GM12878 (cell line): Measurements from ENCODE around the gene ARIH2. TPM values are rescaled to one million over a fixed set of nuclear protein-coding genes. Genes with fewer than 3 reads are reported as not detected.

Experiments
- ATAC-seq: fragments of 200-7000 bp; cut with Tn5 transposase; 3 replicates; pipeline ENCODE4 v1.9.1; 2020; ENCODE audit warnings: mild to moderate bottlenecking, moderate library complexity
- BruUV-seq: library from RNA; stranded (reverse); fragments of 400-500 nt; replicated peaks from 2 replicates; lab custom pipeline; 2021; lab: Mats Ljungman, UMichigan
- CTCF ChIA-PET: fragments of 300-600 bp; sonication (Branson Sonifier 250); formaldehyde crosslinking; extraction: SDS; loops from one replicate; lab custom pipeline; 2021; ENCODE audit warnings: inconsistent platforms; lab: Yijun Ruan, JAX
- POLR2A ChIA-PET: fragments of 350-600 bp; formaldehyde crosslinking; extraction: SDS; loops from one replicate; lab custom pipeline; 2021; ENCODE audit warnings: inconsistent platforms; lab: Charles Lee
- RAD21 ChIA-PET: fragments of 300-600 bp; sonication (Branson Sonifier 250); formaldehyde crosslinking; loops from one replicate; lab custom pipeline; 2023; ENCODE audit warnings: antibody characterized with exemption; ENCODE audit not compliant: unreplicated experiment; lab: Charles Lee
- SMC1A ChIA-PET: fragments of 300-600 bp; sonication (Branson Sonifier 250); formaldehyde crosslinking; loops from one replicate; lab custom pipeline; 2023; ENCODE audit not compliant: unreplicated experiment, uncharacterized antibody; lab: Charles Lee
- DNase-seq: peaks from one replicate; pipeline ENCODE4 v3.0.0-alpha.2; 2011; ENCODE audit warnings: low read depth, low spot score
- FAIRE-seq: peaks from 3 replicates; lab custom pipeline; 2011; peaks lifted over from hg19 to GRCh38; lab: Jason Lieb, UNC
- H2AFZ ChIP-seq: 2 replicates; pipeline ENCODE4 v1.6.0; 2011; ENCODE audit warnings: low read depth, low read length, control low read depth; ENCODE audit not compliant: control insufficient read depth
- H3K27ac ChIP-seq: 2 replicates; pipeline ENCODE4 v1.5.1; 2011; ENCODE audit warnings: control low read depth; ENCODE audit not compliant: control insufficient read depth, insufficient read depth
- H3K27me3 ChIP-seq, 2 experiments: replicated peaks in 1 of 2; 2 replicates each; pipeline versions ENCODE4 v1.6.0 to v1.6.1; 2011; ENCODE audit warnings: low read length in 1 of 2; ENCODE audit not compliant: control insufficient read depth in 2 of 2, insufficient read depth in 2 of 2
- H3K36me3 ChIP-seq, 2 experiments: 2 replicates each; pipeline ENCODE4 v1.5.1; 2011; ENCODE audit warnings: low read length in 1 of 2; ENCODE audit not compliant: control insufficient read depth in 2 of 2, insufficient read depth in 2 of 2
- H3K4me1 ChIP-seq: 2 replicates; pipeline ENCODE4 v1.6.1; 2011; ENCODE audit warnings: mild to moderate bottlenecking, low read length, moderate library complexity, mixed read lengths; ENCODE audit not compliant: control insufficient read depth, insufficient read depth
- H3K4me2 ChIP-seq: 2 replicates; pipeline ENCODE4 v1.6.0; 2011; ENCODE audit warnings: control low read depth; ENCODE audit not compliant: control insufficient read depth, insufficient read depth
- H3K4me3 ChIP-seq: fragments of 200-600 bp; sonication (generic); 2 replicates; pipeline ENCODE4 v1.5.1; 2016
- H3K79me2 ChIP-seq: 2 replicates; pipeline ENCODE4 v1.6.0; 2011; ENCODE audit warnings: low read length; ENCODE audit not compliant: control insufficient read depth, insufficient read depth
- H3K9ac ChIP-seq: 2 replicates; pipeline ENCODE4 v1.8.0; 2011; ENCODE audit warnings: low read length, control low read depth, mixed read lengths; ENCODE audit not compliant: control insufficient read depth, insufficient read depth
- H3K9me3 ChIP-seq: replicated peaks from 3 replicates; pipeline ENCODE4 v1.5.1; 2011; ENCODE audit warnings: mild to moderate bottlenecking, low read length; ENCODE audit not compliant: control insufficient read depth, insufficient read depth
- H4K20me1 ChIP-seq: 2 replicates; pipeline ENCODE4 v1.6.0; 2011; ENCODE audit not compliant: control insufficient read depth, insufficient read depth
- ASH2L ChIP-seq: fragments of 300-600, 200-600 bp; sonication (generic); IDR thresholded peaks from 2 replicates; pipeline ENCODE4 v1.6.1; 2017; ENCODE audit warnings: low read depth, mild to moderate bottlenecking, borderline replicate concordance
- MLLT1 ChIP-seq: fragments of 450-650 bp; IDR thresholded peaks from 2 replicates; pipeline ENCODE4 v1.6.1; 2016; ENCODE audit warnings: mild to moderate bottlenecking
- MTA2 ChIP-seq: fragments of 450-650 bp; IDR thresholded peaks from 2 replicates; pipeline ENCODE4 v1.6.1; 2016; ENCODE audit warnings: low read depth, mild to moderate bottlenecking, moderate library complexity
- NR2C2 ChIP-seq: IDR thresholded peaks from 2 replicates; pipeline ENCODE4 v1.6.1; 2011; ENCODE audit warnings: borderline replicate concordance, low read depth; ENCODE audit not compliant: control insufficient read depth, insufficient read length
- NR2F1 ChIP-seq: fragments of 450-650 bp; conservative IDR thresholded peaks from 2 replicates; pipeline ENCODE4 v1.6.1; 2017; ENCODE audit warnings: mild to moderate bottlenecking
- NRF1 ChIP-seq: conservative IDR thresholded peaks from 2 replicates; pipeline ENCODE4 v1.6.1; 2011; ENCODE audit warnings: mild to moderate bottlenecking, low read depth, low read length, improper control_type of control experiment
- POLR2A ChIP-seq: IDR thresholded peaks from 2 replicates; pipeline ENCODE4 v1.6.1; 2011; ENCODE audit warnings: low read depth, mild to moderate bottlenecking, low read length
- POLR2AphosphoS5 ChIP-seq: IDR thresholded peaks from 2 replicates; pipeline ENCODE4 v1.6.1; 2011; ENCODE audit warnings: mild to moderate bottlenecking, low read length, inconsistent platforms
- RB1 ChIP-seq: fragments of 450-650 bp; formaldehyde crosslinking; IDR thresholded peaks from 2 replicates; pipeline ENCODE4 v1.6.1; 2017; ENCODE audit warnings: mild to moderate bottlenecking, borderline replicate concordance
- SMC3 ChIP-seq: IDR thresholded peaks from 2 replicates; pipeline ENCODE4 v1.6.1; 2011; ENCODE audit warnings: low read length, improper control_type of control experiment, borderline replicate concordance
- SP1 ChIP-seq: IDR thresholded peaks from one replicate; pipeline ENCODE4 v1.6.1; 2011; ENCODE audit warnings: low read depth, low read length
- TBL1XR1 ChIP-seq: IDR thresholded peaks from 2 replicates; pipeline ENCODE4 v1.6.1; 2012; ENCODE audit warnings: low read depth, low read length, improper control_type of control experiment
- ZZZ3 ChIP-seq: IDR thresholded peaks from 2 replicates; pipeline ENCODE4 v1.6.1; 2011; ENCODE audit warnings: low read depth; ENCODE audit not compliant: control insufficient read depth, insufficient read length
- WGBS: methylation state at CpG from one replicate; pipeline ENCODE4 v1.1.6; 2016; ENCODE audit warnings: low lambda C conversion rate; ENCODE audit not compliant: insufficient replicate concordance, insufficient coverage; ENCODE audit errors: missing lambda C conversion rate; 5-methylcytosine and 5-hydroxymethylcytosine counted together
- in situ Hi-C: fragments of 300-500 bp; cut with MboI; formaldehyde crosslinking; loops from 9 replicates; pipeline ENCODE4 v1.14.3; 2018; ENCODE audit warnings: mixed read lengths
- intact Hi-C: fragments of 100-400 bp; cut with micrococcal nuclease; formaldehyde crosslinking; loops from one replicate; pipeline ENCODE4 v1.14.2; 2022; ENCODE audit not compliant: unreplicated experiment
- polyA plus RNA-seq, 11 experiments: library from polyadenylated mRNA; depleted of rRNA in 4 of 11; unstranded in 6 of 11; stranded (reverse) in 5 of 11; fragments of >200 nt; fragmentation: Nextera tagmentation in 4 of 11; fragmentation: Illumina TruSeq in 1 of 11; extraction: Ambion mirVana in 4 of 11; extraction: Trizol in 1 of 11; gene quantifications; 1 replicate in 1 of 11; 2 replicates in 10 of 11; pipeline versions ENCODE4 v1.2.1 to v1.2.3, GENCODE V29; 2011 to 2016; ENCODE audit warnings: inconsistent platforms in 2 of 11, missing spikeins in 2 of 11, low read depth in 1 of 11
- total RNA-seq, 4 experiments: library from RNA; depleted of rRNA in 3 of 4; stranded (reverse); fragments of >200 nt in 3 of 4; fragmentation: Illumina TruSeq in 1 of 4; extraction: Trizol in 1 of 4; gene quantifications; 2 replicates each; pipeline versions ENCODE4 v1.2.1 to v1.2.3, GENCODE V29; 2013 to 2021
- TF ChIP-seq, protein P1 (sequence below): fragments of 450-650 bp; conservative IDR thresholded peaks from 2 replicates; pipeline ENCODE4 v1.6.1; 2017; ENCODE audit warnings: mild to moderate bottlenecking, moderate library complexity
- TF ChIP-seq, protein P2 (sequence below): fragments of 450-650 bp; IDR thresholded peaks from 2 replicates; pipeline ENCODE4 v1.6.1; 2017; ENCODE audit warnings: mild to moderate bottlenecking, moderate library complexity

The ARIH2 gene
- total and polyA plus RNA-seq, 10 of the 15 experiments (the other 5 are each of a cell fraction or from before 2014, with no cell fraction given) = 18.7 to 74.7 (median 63.7) TPM

DNA sequence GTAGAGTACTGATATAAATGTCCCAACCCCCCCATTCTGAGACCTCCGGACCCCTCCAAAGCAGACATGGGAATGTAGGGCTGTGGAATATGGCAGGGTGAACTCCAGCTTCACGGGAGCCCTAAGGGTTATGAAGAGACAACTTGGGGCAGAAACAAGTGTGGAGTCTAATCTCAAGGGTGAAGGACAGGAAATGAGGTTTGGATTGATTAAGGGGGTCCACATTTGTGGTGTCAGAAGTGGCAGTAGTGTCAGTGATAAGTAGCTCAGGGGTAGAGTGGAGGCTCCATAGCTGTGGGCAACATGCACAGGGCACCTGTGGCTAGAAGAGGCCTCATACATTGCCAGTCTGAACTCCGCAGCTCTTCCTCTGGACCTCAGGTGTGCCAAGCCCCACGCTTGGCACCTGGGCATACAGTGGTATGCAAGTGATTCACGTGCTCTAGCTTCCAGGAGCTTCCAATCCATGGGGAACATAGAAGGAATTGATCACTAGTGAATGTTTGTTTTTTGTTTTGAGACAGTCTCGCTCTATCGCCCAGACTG, 67.3 kb downstream of the ARIH2 start:
- peaks cover 20% of the 10 kb centered on the region for H3K79me2 ChIP-seq
- RAD21 ChIA-PET = no interaction called here
- no peaks in the 10 kb centered on the region for H3K27me3 ChIP-seq
- H3K4me3 ChIP-seq = no peak overlapping the region
- peaks cover 7 to 18% of the 10 kb centered on the region in 2 experiments for H3K36me3 ChIP-seq
- H3K4me1 ChIP-seq = peaks cover 9% of the 10 kb centered on the region
- no peak overlapping the region for H3K27ac ChIP-seq
- ATAC-seq (no peak), DNase-seq (no peak), FAIRE-seq (no peak)
- H3K4me2 ChIP-seq = no peak overlapping the region
- no TSS peak for BruUV-seq
- WGBS = 93% methylated on average over 7 of the region's 7 CpGs
- H2AFZ ChIP-seq = no peak overlapping the region
- no peaks in the 10 kb centered on the region for H3K9me3 ChIP-seq
- H3K9ac ChIP-seq = no peak overlapping the region
- in situ Hi-C loops (no loop called here), intact Hi-C loops (loop anchor here (2.0 to 5.0 kb wide), 2 partner anchors 106 to 173 kb away; partner anchors contain the start of gene QRICH1)
- POLR2A ChIA-PET = interaction anchor here (0.6 kb wide), 1 partner anchor 30 kb away, joined by 3 read pairs; no protein-coding TSS in a partner anchor
- H4K20me1 ChIP-seq = no peaks in the 10 kb centered on the region
- CTCF ChIA-PET = interaction anchor here (0.9 to 1.7 kb wide), 5 partner anchors 11 to 249 kb away, joined by 3 to 6 read pairs (median 3); no protein-coding TSS in a partner anchor
- SMC1A ChIA-PET = interaction anchor here (0.6 to 0.7 kb wide), 2 partner anchors 219 to 266 kb away, joined by 3 read pairs; no protein-coding TSS in a partner anchor
- TF ChIP-seq NR2C2 (no peak), POLR2A (no peak), ASH2L (no peak), NR2F1 (no peak), TBL1XR1 (no peak), POLR2AphosphoS5 (no peak), MLLT1 (no peak), SMC3 (no peak), ZZZ3 (no peak), MTA2 (no peak), SP1 (no peak), RB1 (no peak), NRF1 (no peak)
- TF ChIP-seq, protein P1, sequence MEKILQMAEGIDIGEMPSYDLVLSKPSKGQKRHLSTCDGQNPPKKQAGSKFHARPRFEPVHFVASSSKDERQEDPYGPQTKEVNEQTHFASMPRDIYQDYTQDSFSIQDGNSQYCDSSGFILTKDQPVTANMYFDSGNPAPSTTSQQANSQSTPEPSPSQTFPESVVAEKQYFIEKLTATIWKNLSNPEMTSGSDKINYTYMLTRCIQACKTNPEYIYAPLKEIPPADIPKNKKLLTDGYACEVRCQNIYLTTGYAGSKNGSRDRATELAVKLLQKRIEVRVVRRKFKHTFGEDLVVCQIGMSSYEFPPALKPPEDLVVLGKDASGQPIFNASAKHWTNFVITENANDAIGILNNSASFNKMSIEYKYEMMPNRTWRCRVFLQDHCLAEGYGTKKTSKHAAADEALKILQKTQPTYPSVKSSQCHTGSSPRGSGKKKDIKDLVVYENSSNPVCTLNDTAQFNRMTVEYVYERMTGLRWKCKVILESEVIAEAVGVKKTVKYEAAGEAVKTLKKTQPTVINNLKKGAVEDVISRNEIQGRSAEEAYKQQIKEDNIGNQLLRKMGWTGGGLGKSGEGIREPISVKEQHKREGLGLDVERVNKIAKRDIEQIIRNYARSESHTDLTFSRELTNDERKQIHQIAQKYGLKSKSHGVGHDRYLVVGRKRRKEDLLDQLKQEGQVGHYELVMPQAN = no peak
- TF ChIP-seq, protein P2, sequence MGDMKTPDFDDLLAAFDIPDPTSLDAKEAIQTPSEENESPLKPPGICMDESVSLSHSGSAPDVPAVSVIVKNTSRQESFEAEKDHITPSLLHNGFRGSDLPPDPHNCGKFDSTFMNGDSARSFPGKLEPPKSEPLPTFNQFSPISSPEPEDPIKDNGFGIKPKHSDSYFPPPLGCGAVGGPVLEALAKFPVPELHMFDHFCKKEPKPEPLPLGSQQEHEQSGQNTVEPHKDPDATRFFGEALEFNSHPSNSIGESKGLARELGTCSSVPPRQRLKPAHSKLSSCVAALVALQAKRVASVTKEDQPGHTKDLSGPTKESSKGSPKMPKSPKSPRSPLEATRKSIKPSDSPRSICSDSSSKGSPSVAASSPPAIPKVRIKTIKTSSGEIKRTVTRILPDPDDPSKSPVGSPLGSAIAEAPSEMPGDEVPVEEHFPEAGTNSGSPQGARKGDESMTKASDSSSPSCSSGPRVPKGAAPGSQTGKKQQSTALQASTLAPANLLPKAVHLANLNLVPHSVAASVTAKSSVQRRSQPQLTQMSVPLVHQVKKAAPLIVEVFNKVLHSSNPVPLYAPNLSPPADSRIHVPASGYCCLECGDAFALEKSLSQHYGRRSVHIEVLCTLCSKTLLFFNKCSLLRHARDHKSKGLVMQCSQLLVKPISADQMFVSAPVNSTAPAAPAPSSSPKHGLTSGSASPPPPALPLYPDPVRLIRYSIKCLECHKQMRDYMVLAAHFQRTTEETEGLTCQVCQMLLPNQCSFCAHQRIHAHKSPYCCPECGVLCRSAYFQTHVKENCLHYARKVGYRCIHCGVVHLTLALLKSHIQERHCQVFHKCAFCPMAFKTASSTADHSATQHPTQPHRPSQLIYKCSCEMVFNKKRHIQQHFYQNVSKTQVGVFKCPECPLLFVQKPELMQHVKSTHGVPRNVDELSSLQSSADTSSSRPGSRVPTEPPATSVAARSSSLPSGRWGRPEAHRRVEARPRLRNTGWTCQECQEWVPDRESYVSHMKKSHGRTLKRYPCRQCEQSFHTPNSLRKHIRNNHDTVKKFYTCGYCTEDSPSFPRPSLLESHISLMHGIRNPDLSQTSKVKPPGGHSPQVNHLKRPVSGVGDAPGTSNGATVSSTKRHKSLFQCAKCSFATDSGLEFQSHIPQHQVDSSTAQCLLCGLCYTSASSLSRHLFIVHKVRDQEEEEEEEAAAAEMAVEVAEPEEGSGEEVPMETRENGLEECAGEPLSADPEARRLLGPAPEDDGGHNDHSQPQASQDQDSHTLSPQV = no peak
